ENCODE data around the gene ZSWIM6.
"Not testable (repeated sequence)": the region's sequence is repeated elsewhere in the genome, so short reads cannot be mapped to it uniquely, and the experiment has no call there.

The ZSWIM6 gene

DNA sequence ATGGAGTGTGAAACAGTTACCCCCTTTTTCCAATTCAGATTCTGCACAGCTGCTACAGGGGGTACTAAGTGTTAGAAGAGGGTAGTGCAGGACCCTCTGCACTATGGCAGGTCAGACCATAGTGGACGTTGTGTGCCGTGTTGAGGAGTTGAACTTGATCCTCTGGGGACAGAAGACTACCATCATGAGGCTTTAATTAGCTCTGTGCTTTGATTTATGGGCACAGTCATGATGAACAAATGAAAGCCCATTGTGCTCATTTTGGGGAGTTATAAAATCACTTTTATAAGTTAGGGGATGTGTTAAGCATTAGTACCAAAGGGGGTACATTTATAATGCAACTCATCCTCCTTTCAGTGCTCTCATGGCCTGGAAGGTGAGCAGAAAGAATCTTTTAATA lies 62.7 kb downstream of the ZSWIM6 start:
- intact Hi-C loops (cut with DNase I) = no loop called here
- no peak for DNase-seq

- intact Hi-C loops (cut with DNase I) = no loop called here
- DNase-seq = no peak
Observed at GRCh38 chr5:61397238-61397637, 65.2 kb downstream of the ZSWIM6 start.

GRCh38 chr5:61397937-61398336 lies 65.9 kb downstream of the ZSWIM6 start:
- DNase-seq = no peak
- intact Hi-C loops (cut with DNase I) = no loop called here

DNA sequence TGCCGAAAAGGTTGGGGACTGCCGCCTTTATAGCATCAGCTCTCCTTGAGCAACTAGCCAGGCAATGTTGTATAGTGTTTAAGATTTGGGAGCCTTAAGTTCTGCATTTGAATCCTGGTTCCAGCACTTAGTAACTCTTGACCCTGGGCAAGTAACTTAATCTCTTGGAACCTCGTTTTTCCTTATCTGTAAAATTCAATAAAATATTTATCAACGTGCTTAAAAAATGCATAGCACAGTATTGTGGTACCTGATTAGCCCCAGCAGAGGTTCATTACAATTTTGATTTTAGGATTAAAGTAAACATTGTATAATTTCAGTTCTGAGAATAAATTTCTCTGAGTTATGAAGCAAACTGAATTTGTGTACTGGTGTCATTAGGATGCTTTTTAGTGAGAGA lies 66.4 kb downstream of the ZSWIM6 start:
- intact Hi-C loops (cut with DNase I) = no loop called here
- DNase-seq = no peak

GRCh38 chr5:61399679-61400078 lies 67.6 kb downstream of the ZSWIM6 start:
- DNase-seq = no peak
- intact Hi-C loops (cut with DNase I) = no loop called here

DNA sequence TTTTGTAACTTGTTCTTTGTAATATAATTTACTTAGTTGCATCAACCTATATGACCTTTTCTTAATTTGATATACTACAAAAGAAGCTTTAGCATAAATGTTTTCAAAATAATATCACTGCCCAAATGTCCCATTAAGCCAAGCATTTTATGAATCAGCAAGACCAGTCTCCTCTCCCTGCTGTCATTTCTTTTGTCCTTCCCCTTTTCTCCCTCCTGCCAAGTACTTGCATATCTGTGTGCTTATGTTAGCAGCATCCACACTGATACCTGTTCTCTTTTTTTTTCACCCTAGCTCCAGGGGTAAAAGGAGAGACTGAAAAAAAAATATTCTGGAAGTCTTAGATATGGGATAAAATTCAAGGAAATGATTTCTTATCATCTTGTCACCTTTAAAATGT lies 69.7 kb downstream of the ZSWIM6 start:
- intact Hi-C loops (cut with DNase I) = no loop called here
- no peak for DNase-seq

DNA sequence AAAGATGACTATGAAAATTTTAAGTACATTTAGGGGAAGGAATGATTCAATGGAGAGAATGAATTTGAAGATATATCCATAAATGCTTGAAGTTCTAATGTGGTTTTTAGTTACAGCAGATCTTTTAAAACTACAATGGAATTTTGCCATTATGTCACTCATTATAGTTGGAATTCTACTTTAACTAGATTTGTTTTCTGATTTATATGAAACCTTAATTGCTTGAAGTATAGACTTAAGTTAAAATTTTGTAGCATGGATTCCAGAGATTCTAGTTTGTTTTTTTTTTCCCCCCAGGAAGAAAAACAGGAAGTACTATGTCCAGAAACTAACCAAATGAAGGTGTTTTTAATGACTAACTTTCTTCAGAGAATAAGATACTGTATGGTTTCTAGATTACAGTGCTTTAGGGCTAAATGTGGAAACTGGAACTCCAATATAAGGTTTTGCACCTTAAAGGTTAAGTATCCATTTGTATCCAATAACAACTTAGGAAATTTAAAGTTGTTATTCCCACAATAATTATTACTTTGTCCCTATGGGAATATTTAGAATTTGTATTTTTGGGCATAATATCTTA lies 70.3 kb downstream of the ZSWIM6 start:
- intact Hi-C loops (cut with DNase I) = no loop called here
- no peak for DNase-seq

GRCh38 chr5:61402970-61403900 lies 71.2 kb downstream of the ZSWIM6 start:
- no peak for DNase-seq
- intact Hi-C loops (cut with DNase I) = no loop called here

- intact Hi-C loops (cut with DNase I) = no loop called here
- no peak for DNase-seq
Observed at GRCh38 chr5:61405511-61406295, 73.6 kb downstream of the ZSWIM6 start.

- intact Hi-C loops (cut with DNase I); DNase-seq: not testable (repeated sequence)
Observed at GRCh38 chr5:61406497-61406896, 74.4 kb downstream of the ZSWIM6 start.

DNA sequence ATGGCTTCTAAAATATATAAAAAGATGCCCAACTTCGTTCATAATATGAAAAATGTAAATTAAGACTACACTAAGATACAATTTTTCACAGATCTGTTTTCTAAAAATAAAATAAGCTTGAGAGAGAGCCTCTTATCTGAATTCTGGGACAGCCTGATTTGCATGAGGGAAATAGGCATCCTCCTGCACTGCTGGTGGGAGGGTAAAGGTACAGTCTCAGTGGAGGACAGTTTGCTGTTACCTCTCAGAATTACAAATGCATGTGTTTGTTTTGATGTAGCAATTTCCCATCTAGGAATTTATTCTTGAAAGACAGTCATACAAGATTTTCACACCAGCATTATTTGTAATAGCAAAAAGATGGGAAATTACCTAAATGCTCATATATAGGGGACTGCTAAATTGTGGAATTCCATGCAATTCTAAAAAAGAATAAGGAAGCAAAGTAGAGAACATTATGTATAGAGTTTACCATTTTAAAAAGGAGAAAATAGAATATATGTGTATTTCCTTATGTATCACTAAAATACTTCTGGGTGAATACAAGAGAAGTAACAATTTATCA lies 75.7 kb downstream of the ZSWIM6 start:
- DNase-seq = no peak

DNA sequence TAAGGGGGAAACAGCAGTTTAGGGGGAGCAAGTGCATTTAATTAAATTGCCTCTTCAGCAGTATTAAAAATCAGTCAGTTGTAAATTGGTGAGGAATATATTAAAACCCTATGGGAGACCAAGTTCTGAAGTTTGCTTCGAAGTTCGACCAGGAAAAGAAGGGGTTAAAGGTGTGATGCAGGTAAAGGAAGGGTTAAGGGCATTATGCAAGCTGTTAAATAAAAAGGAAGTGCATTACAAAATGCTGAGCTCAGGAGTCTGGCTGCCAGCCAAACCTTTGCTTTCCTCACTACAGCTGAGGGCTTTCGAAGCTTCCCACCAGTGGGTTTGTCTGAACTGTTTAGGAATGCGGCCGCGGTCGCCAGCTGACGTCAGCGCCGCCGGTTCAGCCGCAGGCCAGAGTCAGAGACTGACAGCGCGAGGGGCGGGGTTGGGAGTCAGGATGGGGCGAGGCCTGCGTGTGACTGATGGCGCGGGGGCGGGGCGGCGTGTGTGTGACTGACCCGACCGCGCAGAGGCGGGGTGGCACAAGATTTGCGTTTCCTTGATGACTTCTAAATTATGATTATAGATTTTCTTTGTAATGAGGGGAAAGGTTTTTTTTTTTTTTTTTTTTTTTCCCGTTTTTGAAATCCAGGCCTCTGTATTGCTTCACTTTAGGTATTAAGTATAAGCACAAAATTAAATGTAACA lies 76.6 kb downstream of the ZSWIM6 start:
- intact Hi-C loops (cut with DNase I) = no loop called here
- DNase-seq = peak; percentile 93 to 99 (median 98)

More for the DNA sequence above, 75.7 kb downstream of the ZSWIM6 start:
- intact Hi-C loops (cut with DNase I) = no loop called here

DNA sequence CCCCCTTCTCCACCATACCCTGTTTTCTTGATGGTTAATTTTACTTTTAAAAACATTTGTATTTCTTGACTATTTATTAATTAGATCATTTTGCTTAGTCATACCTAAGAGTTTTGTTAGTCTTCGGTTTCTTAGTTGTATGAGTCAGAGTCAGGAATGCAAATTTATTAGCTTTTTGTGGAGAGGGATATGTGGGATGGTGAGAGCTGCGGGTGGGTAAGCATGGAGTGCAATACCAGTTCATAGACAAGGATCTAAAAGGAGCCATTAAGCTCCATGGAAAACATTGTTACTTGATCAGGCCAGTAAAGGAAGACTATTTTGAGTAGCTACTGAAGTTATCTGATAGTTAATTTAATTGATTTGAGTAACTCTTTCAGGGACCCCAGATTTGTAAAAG lies 77.5 kb downstream of the ZSWIM6 start:
- DNase-seq = peak in 4 of 42 donors; percentile 40 to 66 (median 53)
- intact Hi-C loops (cut with DNase I) = no loop called here

- intact Hi-C loops (cut with DNase I) = loop anchor here (5.0 kb wide), 2 partner anchors 79 to 211 kb away; partner anchors contain the start of gene ZSWIM6
Observed at GRCh38 chr5:61410811-61411210, 78.8 kb downstream of the ZSWIM6 start.

DNA sequence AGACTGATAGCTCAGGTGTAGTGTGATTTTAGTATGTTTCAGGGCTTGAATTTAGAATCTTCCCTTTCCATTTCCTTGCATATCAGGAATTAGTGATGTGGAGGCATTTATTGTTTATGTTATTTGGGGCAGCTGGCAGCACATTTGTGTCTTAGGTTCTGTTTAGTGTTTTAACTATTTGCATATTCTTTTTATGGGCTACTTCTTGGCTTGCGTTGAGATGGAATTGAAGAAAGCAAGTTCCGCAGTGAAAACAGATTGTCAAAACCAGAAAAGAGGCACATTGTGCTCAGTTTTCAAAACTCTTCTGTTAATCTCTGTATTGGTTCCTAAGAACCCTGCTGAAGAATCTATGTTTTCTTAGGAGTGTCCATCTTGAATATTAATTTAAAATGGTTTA lies 80.3 kb downstream of the ZSWIM6 start:
- intact Hi-C loops (cut with DNase I) = loop anchor here (5.0 kb wide), 2 partner anchors 80 to 210 kb away; partner anchors contain the start of gene ZSWIM6
- DNase-seq = no peak

More at GRCh38 chr5:61410811-61411210, 78.8 kb downstream of the ZSWIM6 start:
- DNase-seq = no peak

DNA sequence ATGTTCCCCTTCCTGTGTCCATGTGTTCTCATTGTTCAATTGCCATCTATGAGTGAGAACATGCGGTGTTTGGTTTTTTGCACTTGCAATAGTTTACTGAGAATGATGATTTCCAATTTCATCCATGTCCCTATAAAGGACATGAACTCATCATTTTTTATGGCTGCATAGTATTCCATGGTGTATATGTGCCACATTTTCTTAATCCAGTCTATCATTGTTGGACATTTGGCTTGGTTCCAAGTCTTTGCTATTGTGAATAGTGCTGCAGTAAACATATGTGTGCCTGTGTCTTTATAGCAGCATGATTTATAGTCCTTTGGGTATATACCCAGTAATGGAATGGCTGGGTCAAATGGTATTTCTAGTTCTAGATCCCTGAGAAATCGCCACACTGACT lies 81.1 kb downstream of the ZSWIM6 start:
- intact Hi-C loops (cut with DNase I) = loop anchor here (5.0 kb wide), 2 partner anchors 81 to 209 kb away; partner anchors contain the start of gene ZSWIM6
- not testable (repeated sequence) for DNase-seq

DNA sequence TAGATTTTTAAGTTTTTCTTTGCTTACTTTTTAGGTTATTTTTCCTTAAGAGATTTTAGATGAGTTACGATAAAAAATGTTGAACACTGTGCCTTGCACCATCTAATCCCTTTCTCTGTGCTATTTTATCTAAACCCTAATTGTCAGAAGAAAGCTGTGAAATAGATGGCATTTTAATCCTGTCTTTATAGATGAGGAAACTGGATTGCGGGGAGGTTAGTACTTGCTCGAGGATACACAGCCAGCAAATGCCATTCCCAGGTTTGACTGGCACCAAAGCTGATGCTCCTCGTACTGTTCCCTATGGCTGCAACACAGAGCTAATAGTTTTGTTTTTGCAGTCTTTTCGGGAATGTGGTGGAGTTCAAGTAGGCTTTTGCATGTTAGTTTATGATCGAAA lies 82.7 kb downstream of the ZSWIM6 start:
- DNase-seq = no peak
- intact Hi-C loops (cut with DNase I) = loop anchor here (5.0 kb wide), 2 partner anchors 83 to 207 kb away; partner anchors contain the start of gene ZSWIM6

DNA sequence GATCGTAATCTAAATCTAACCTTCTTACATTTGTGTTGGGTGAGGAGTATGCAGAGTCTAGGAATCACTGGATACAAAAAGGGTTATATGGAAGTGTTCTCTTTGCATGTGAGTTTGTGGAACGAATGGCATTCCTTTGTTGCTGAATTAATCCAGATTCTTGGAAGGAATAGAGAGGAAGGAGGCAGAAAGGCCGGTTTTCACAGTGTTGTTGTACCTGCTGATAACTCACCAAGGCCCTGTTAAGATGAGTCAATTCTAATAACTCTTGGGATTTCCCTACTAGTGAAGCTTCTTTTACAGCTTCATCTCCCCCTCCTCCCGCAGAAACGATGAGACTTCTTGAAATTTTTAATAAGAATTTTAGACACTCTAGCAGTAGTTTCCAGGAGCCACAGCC lies 84.0 kb downstream of the ZSWIM6 start:
- intact Hi-C loops (cut with DNase I) = no loop called here
- DNase-seq = no peak

GRCh38 chr5:61416420-61416819 lies 84.4 kb downstream of the ZSWIM6 start:
- no peak for DNase-seq
- intact Hi-C loops (cut with DNase I) = no loop called here
